HG03196 (cell line): ENCODE data around the gene WNK1.
"Not testable (repeated sequence)": the region's sequence is repeated elsewhere in the genome, so short reads cannot be mapped to it uniquely, and the experiment has no call there.

ENCODE experiments used
- ATAC-seq: cut with Tn5 transposase; IDR thresholded peaks from one replicate; pipeline ENCODE4 v1.9.1; 2021; ENCODE audit not compliant: unreplicated experiment

The WNK1 gene

DNA sequence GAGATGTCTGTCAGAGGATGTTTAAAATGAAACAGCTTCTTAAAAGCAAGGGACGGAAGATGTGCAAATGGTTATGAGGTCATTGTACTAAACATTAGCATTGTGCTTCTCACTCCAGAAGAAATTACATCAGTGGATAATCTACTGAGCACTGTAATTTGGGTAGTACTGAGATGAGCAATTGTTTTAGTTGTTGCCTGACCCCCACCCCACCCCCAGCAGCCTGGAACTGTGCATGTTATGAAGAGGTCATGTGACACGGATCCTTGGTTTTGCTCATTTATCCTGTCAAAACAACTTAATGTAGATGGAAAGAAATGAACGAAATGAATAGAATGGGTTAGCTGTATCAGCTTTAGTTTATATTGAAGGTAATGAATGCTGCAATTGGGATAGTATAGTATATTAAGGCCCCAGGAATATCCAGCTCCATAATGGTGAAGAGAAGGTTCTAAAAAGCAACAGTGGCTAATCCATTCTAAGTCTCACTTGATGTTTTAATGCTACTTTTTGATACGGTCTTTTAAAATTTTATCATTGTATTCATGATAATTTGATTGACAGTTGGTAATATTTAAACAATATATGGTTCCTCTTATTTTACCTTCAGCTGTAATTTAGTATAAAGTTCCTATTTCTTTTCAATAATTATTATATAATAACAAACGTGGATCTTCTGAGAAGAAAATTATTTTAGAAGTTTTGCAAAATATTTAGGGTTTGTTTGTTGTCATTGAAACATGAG, 58.5 kb downstream of the WNK1 start:
- no peak for ATAC-seq

DNA sequence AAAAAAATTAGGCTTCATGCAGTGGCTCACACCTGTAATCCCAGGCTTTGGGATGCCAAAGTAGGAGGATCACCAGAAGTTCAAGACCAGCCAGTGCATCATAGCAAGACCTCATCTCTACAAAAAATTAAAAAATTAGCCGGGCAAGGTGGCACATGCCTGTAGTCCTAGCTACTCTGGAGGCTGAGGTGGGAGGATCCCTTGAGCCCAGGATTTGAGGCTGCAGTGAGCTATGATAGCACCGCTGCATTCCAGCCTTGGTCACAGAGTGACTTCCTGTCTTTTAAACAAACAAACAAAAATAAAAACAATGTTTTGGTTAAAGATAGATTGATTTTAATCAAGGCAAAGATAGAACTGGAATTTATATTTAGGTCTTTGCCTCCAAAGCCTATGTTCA, 60.6 kb downstream of the WNK1 start:
- no peak for ATAC-seq

DNA sequence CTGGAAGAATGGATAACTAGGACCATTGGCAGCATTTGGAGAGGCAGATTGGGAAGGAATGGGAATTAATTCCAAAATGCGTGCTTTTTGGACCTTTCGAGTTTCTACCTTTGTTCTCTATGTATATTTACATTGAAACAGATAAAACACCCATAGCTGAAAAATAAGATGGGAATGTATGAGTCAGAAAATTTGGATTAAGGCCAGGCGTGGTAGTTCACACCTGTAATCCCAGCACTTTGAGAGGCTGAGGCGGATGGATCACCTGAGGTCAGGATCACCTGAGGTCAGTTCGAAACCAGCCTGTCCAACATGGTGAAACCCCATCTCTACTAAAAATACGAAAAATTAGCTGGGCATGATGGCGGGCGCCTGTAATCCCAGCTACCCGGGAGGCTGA, 65.1 kb downstream of the WNK1 start:
- not testable (repeated sequence) for ATAC-seq

DNA sequence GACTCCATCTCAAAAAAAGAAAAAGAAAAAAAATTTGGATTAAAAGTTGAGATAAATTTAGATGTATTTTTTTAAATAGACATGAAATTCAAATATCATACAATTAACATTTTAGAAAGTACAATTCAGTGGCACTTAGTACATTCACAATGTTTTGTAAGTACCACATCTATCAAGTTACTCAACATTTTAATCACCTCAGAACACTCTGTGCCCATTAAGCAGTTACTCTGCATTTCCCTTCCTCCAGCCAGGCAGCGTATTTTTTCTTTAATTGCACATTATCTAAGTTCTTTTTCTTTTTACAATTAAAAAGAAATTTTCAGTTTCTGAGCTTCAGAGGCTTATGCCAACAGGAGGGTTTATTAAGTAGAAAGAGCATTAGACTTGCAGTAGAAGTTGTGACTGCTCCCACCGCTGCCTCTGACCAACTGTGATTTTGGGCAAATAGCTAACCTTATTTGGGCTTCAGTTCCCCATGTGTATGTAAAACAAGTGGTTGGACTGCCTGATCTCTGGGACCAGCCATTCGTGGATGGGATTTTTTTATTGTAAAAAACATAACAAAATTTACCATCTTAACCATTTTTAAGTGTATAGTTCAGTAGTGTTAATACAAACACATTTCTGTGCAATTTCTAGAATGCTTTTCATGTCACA, 65.7 kb downstream of the WNK1 start:
- ATAC-seq, result no peak

DNA sequence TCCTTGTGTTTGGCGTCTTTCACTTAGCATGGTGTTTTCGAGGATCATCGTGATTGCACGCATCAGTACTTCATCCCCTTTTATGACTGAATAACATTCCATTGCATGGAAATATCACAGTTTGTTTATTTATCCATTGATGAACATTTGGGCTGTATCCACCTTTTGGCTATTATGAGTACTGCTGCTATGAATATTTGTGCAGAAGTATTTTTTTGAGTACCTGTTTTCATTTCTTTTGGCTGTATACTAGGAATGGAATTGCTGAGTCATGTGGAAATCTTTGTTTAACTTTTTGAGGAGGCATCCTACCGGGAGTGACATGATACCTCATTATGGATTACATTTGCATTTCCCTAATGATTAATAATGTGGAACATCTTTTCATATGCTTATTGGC, 66.4 kb downstream of the WNK1 start:
- ATAC-seq, result no peak

DNA sequence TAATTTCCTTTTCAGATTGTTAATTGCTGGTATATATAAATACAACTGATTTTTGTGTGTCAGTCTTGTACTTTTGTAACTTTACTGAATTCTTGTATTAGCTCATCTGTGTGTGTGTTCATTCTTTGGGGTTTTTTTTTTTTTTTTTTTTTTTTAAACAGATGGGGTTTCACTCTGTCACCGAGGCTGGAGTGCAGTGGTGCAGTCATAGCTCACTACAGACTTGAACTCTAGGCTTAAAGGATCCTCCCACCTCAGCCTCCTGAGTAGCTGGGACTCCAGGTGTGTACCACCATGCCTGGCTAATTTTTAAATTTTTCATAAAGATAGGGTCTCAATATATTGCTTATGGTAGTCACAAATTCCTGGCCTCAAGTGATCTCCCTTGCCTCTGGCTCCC, 68.0 kb downstream of the WNK1 start:
- no peak for ATAC-seq

DNA sequence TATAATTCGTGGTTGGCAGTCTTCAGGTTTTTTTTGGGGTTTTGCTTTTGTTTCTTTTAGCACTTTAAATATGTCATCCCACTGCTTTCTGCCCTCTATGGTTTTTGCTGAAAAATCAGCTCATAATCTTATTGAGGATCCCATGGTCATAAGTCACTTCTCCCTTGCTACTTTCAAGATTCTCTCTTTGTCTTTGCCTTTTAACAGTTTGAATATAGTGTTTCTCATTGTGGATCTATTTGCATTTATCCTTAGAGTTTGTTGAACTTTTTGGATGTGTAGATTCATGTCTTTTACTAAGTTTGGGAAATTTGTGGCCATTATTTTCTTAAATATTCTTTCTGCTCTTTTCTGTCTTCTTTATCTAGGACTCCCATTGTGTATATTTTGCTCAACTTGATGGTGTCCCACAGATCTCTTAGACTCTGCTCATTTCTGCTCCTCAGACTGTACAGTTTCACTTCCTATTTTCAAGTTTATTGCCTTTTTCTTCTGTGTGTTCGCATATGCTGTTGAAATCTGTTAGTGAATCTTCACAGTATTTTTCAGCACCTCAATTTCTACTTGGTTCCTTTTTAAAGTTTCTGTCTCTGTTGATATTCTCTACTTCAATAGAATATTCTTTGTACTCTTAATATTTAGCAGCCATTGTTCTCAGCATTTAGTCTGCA, 70.8 kb downstream of the WNK1 start:
- peak; percentile 87 for ATAC-seq

DNA sequence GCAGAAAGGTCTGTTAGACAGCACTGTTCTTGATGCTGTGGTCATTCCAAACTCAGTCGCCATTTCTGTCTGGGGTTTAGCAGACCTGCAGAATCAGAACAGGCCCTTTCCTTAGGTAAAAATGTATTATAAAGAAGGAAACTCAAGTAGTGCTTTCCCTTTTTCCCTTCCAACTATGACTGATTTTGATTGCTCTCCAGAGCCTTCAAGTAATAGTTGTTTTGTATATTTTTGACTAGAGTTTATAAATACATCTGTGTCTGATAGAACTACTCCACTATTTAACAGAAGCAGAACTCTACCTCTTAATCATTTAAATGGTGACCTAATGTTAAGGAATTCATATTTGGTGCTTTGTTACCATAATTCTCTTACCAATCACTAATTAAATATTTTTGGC, 74.0 kb downstream of the WNK1 start:
- no peak for ATAC-seq

DNA sequence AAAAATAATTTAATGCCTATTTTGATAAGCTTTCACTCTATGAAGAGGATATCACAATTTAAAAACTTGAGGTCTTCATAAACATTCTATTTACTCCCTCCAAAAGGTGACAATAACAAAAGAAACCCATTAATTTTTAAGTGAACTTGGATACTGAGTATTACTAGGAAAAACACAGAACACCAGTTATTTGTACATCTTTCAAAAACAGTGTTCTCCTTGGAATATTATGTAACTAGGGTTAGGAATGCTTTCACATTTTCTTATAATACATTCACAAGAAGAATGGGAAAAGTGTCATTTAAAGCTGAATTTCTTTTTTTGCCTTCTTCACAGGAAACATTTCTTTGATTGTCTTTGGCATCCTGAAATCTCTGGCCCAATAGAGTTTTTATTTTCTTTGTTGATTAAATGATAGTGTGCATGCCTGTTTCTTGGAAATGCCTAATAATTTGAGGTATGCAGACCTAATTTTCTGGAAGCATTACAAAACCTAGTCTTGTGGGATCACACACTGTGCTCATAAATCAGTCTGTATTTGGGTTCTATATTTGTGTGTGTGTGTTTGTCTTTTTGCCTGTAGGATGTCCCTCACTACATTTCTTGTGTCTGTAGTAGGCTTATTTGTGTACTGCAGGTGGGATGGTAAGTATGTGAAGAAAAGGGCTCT, 76.5 kb downstream of the WNK1 start:
- no peak for ATAC-seq

DNA sequence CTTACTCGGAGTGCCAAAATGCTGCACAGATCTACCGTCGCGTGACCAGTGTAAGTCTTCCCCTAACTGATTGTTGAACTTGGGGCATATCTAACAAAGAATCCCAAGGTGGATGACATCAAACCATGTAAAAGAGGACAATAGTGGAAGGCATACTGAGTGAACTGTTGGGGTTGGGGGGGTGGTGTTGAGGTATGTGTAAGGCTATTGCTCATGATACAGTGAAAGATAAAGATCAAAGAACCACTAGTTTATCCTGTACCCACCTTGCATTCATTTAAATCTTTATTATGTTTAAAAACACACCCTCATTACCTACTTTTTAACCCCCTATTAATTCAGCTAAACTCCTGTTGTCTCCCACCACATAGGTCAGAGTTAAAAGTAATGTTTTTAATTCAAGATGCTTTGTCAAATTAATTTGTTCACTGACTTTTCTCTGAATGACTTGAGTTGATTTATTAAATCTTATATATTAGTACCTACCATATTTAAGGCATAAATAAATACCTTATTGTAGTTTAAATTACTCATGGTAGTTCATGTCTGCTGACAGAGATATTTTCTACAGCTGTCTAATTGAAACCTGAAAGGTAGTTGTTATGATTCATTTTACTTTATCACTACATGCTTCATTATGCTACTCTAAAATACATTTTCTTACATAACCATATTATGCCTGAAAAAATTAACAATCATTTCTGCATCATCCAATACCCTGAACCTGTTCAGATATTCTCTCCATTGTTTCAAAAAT, 77.9 kb downstream of the WNK1 start:
- no peak for ATAC-seq

DNA sequence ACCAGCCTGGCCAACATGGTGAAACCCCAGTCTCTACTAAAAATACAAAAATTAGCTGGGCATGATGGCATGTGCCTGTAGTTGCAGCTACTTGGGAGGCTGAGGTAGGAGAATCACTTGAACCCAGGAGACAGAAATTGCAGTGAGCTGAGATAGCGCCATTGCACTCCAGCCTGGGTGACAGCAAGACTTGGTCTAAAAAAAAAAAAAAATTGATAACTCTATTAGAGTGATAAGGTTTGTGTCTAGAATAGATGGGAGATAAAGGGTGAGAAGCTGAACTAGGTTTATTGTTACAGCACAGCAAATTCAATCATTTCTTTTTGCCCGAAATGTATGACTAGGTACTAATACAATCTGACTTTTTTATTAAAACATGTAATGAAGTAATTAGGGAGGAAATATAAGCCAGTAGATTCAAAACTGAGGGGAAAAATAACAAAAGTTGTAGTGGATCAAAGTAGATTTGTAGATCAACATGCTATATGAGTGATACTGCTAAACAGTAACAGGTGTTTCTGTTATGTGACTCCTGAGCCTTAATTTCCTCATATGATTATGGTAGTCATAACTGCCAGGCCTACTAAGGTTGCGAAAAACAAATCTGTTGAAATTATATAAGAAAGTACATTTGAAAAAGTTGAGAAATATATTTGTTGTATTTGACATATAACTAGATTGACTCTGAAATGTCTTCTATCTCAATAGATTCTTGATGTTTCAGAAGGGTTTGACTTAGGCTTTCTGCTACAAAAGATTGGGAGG, 83.6 kb downstream of the WNK1 start:
- no peak for ATAC-seq

DNA sequence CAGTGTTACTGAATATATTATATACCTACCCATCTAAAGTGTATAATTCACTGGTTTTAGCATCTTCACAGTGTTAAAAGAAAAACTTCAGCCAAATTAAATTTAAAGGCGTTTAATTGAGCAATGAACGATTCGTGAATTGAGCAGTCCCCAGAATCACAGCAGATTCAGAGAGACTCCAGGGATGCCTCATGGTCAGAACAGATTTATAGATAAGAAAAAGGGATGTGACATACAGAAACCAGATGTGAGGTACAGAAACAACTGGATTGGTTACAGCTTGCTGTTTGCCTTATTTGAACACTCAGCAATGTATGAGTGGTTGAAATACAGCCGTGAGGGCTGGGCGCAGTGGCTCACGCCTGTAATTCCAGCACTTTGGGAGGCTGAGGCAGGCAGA, 84.6 kb downstream of the WNK1 start:
- no peak for ATAC-seq

DNA sequence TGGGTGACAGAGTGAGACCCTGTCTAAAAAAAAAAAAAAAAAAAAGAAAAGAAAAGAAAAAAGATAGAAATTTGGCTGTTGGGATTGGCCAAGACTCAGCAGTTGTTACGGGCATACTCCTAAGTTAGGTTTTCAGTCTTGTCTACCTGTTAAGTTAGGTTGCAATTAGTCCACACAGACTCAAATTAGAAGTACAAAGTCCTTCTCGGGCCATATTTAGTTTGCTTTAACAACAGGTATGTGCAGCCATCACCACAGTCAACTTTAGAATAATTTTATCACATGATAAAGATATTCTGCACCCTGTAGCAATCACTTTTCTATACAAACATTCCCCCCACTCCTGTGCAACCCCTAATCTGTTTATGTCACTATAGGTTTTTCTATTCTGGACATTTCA, 85.2 kb downstream of the WNK1 start:
- no peak for ATAC-seq

DNA sequence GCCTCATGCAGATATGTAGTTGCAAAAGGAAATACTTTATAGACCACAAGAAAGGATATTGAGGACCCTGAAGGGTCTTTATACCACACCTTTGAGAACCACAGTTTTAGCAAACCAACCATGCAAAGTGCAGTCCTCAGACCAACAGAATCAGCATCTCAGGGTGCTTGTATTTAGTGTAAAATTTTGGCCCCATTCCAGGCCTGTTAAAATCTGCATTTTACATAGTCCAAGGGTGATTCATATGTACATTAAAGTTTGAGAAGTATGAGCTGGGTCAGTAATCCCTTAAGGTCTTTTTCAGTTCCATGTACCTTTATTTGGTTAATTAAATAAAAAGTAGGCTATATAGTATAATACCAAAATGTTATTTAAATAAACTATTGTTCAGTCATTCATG, 91.2 kb downstream of the WNK1 start:
- no peak for ATAC-seq

DNA sequence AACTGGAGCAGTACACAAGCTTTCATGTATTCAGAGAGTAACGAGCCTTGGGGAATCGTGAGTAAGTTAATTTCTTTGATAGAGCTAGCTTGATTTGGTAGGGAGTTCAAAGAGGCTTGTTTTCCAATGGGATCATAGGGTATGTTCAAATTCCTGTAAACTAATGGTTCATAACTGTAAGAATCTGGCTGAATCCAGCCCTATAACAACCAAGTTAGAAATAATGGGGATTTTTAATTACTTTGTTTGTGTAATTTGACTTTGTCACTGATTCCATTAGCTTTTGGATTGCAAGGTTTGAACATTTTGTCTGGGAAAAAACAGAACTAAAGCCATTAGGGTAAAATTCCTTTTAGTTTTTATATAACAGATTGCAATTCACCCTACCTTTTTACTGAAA, 94.0 kb downstream of the WNK1 start:
- ATAC-seq, result no peak

DNA sequence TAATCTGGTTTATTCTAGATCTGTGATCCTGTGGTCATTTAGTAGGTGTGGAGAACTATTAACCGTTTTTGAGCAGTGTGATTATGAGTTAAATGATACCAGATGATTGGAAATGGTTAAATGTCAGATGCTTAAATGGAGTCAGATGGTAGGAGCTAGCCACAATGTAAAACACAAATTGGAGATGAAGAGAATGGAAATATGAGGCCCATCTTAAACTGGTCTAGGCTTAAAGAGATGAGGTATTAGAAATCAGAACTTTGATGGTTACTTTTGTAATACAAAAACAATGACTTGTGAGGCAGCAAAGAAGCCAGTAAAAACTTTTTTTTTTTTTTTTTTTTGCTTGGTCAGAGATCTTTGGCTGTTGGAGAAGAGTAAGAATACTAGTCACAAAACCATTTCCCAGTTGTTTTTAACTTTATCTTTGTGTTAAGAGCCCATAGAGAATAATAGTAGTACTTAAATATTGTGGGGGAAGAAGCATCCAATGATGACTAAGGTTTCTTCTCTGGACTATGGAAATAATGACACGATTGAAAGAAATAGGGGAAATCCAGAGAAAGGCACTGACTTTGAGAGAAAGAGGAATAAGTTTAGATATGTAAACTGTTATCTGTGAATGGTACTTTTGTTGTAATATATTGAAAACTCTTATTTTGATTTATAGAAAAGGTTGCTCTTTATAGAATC, 95.9 kb downstream of the WNK1 start:
- no peak for ATAC-seq

DNA sequence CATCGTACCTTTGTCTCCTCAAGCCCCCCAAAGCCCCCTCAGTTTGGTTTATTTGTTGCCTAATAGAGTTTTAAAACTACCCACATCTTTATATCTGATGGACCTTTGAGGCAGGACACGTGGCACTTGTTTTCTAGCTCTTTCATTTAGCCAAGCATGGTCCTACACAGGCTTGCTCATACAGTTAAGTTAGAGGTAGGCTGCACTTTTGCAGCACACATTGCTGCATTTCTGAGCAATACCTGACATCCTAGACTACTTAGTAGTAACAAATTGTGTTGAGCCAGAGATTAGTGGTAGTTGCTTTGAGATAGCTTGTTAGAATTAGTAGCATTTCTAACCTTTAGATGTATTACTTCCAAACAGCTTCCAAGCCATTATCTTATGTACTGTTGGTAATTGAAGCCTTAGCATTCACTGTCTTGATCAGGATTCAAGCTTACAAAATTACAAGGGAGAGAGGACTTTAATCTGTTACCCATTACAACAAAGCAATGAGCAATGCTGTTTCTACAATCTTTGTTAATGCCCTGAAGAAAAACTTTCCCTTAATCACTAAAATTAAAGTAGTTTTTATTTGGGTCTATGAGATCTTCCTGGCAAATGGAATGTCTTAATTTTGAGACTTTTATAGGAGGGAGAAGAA, 96.6 kb downstream of the WNK1 start:
- no peak for ATAC-seq

DNA sequence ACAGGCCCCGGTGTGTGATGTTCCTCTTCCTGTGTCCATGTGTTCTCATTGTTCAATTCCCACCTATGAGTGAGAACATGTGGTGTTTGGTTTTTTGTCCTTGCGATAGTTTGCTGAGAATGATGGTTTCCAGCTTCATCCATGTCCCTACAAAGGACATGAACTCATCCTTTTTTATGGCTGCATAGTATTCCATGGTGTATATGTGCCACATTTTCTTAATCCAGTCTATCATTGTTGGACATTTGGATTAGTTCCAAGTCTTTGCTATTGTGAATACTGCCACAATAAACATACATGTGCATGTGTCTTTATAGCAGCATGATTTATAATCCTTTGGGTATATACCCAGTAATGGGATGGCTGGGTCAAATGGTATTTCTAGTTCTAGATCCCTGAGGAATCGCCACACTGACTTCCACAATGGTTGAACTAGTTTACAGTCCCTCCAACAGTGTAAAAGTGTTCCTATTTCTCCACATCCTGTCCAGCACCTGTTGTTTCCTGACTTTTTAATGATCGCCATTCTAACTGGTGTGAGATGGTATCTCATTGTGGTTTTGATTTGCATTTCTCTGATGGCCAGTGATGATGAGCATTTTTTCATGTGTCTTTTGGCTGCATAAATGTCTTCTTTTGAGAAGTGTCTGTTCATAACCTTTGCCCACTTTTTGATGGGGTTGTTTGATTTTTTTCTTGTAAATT, 97.5 kb downstream of the WNK1 start:
- not testable (repeated sequence) for ATAC-seq

DNA sequence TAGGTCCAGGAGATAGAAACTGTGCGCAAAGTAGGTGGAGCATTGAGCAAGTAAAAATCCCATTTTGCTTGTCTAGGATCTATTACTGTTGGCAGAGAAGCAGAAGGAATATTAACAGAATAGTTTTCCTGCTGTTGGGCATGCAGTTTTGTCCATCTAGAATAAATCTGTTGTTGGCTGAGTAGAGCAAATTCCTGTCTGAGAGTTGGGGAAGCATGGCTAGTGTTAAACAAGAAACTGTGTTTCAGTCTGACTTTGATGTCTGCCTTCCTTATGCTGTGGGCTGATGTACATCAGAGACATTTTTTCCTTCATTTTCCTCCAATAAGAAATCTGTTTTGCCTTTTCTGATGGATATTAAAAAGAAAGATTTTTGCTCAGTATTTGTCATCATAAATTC, 99.0 kb downstream of the WNK1 start:
- ATAC-seq, result no peak
